Loucy (cell line): ENCODE results near the gene NAGPA.

Experiments used
- H2AFZ ChIP-seq: fragments of 200-600 bp; sonication (generic); 2 replicates; pipeline ENCODE4 v1.6.0; 2016; ENCODE audit warnings: antibody characterized with exemption, mild to moderate bottlenecking, low read length, moderate library complexity
- H3F3A ChIP-seq: fragments of 200-600 bp; 2 replicates; pipeline ENCODE4 v1.6.0; 2016; ENCODE audit warnings: antibody characterized with exemption, low read depth, mild to moderate bottlenecking
- H3K27me3 ChIP-seq: fragments of 200-600 bp; sonication (generic); 2 replicates; pipeline ENCODE4 v1.6.1; 2014; ENCODE audit warnings: low read length, mild to moderate bottlenecking; ENCODE audit not compliant: insufficient read depth, poor library complexity, severe bottlenecking
- H3K36me3 ChIP-seq: fragments of 200-600 bp; sonication (generic); 2 replicates; pipeline ENCODE4 v1.6.1; 2016; ENCODE audit warnings: low read length; ENCODE audit not compliant: insufficient read depth
- H3K4me1 ChIP-seq: fragments of 200-600 bp; sonication (generic); 2 replicates; pipeline ENCODE4 v1.5.1; 2014; ENCODE audit warnings: low read length, mild to moderate bottlenecking; ENCODE audit not compliant: insufficient read depth, poor library complexity, severe bottlenecking
- H3K4me2 ChIP-seq: fragments of 200-600 bp; sonication (generic); 2 replicates; pipeline ENCODE4 v1.6.0; 2014; ENCODE audit warnings: antibody characterized with exemption, low read length, low read depth, mild to moderate bottlenecking; ENCODE audit not compliant: poor library complexity, severe bottlenecking
- H3K4me3 ChIP-seq: fragments of 200-600 bp; sonication (generic); 2 replicates; pipeline ENCODE4 v1.5.1; 2014; ENCODE audit warnings: low read length, mild to moderate bottlenecking, mixed read lengths; ENCODE audit not compliant: poor library complexity, severe bottlenecking
- H3K79me2 ChIP-seq: fragments of 200-600 bp; sonication (generic); 2 replicates; pipeline ENCODE4 v1.6.1; 2014; ENCODE audit warnings: low read length; ENCODE audit not compliant: insufficient read depth
- H3K9ac ChIP-seq: fragments of 200-600 bp; sonication (generic); 2 replicates; pipeline ENCODE4 v1.6.0; 2014; ENCODE audit warnings: mild to moderate bottlenecking, low read depth, low read length, moderate library complexity; ENCODE audit not compliant: poor library complexity, severe bottlenecking
- H3K9me2 ChIP-seq: fragments of 200-600 bp; sonication (generic); replicated peaks from 2 replicates; pipeline ENCODE4 v1.6.1; 2016; ENCODE audit warnings: low read depth, low read length, mixed read lengths
- H3K9me3 ChIP-seq: fragments of 200-600 bp; sonication (generic); 2 replicates; pipeline ENCODE4 v1.6.1; 2014; ENCODE audit warnings: mild to moderate bottlenecking, antibody characterized with exemption, low read length, low read depth; ENCODE audit not compliant: insufficient read depth
- H4K20me1 ChIP-seq: fragments of 200-600 bp; sonication (generic); 2 replicates; pipeline ENCODE4 v1.6.0; 2014; ENCODE audit warnings: antibody characterized with exemption, low read length, mild to moderate bottlenecking; ENCODE audit not compliant: insufficient read depth, poor library complexity, severe bottlenecking
- EZH2phosphoT487 ChIP-seq: fragments of 200-600 bp; IDR thresholded peaks from 2 replicates; pipeline ENCODE4 v1.6.1; 2018; ENCODE audit warnings: antibody characterized with exemption, mild to moderate bottlenecking, moderate library complexity, borderline replicate concordance
- TF ChIP-seq, protein P1 (sequence below): fragments of 200-600 bp; sonication (generic); conservative IDR thresholded peaks from 2 replicates; pipeline ENCODE4 v1.5.1; 2014; ENCODE audit warnings: mild to moderate bottlenecking, antibody characterized with exemption, low read length

NAGPA gene

DNA sequence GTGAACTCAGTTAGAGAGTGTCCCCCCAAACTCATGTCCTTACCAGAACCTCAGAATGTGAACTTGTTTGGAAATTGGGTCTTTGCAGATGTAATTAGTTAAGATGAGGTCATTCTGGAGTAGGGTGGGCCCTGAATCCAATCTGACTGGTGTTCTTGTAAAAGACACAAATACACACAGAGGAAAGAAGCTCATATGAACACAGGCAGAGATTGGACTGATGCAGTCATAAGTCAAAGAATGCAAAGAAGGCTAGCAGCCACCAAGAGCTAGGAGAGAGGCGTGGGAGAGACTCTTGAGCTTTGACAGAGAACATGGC is 2.1 kb upstream of the NAGPA start:
- H4K20me1 ChIP-seq = no peaks in the 10 kb centered on the region
- TF ChIP-seq, protein P1, sequence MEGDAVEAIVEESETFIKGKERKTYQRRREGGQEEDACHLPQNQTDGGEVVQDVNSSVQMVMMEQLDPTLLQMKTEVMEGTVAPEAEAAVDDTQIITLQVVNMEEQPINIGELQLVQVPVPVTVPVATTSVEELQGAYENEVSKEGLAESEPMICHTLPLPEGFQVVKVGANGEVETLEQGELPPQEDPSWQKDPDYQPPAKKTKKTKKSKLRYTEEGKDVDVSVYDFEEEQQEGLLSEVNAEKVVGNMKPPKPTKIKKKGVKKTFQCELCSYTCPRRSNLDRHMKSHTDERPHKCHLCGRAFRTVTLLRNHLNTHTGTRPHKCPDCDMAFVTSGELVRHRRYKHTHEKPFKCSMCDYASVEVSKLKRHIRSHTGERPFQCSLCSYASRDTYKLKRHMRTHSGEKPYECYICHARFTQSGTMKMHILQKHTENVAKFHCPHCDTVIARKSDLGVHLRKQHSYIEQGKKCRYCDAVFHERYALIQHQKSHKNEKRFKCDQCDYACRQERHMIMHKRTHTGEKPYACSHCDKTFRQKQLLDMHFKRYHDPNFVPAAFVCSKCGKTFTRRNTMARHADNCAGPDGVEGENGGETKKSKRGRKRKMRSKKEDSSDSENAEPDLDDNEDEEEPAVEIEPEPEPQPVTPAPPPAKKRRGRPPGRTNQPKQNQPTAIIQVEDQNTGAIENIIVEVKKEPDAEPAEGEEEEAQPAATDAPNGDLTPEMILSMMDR = no peak
- no peaks in the 10 kb centered on the region for H3K27me3 ChIP-seq
- no peaks in the 10 kb centered on the region for H3K36me3 ChIP-seq
- H3K79me2 ChIP-seq = no peaks in the 10 kb centered on the region
- H3K4me3 ChIP-seq = no peak overlapping the region
- no peak overlapping the region for H3K9ac ChIP-seq
- no peaks in the 10 kb centered on the region for H3K9me3 ChIP-seq
- H2AFZ ChIP-seq = no peak overlapping the region
- no peaks in the 10 kb centered on the region for H3K9me2 ChIP-seq
- H3K4me1 ChIP-seq = no peaks in the 10 kb centered on the region
- H3F3A ChIP-seq = no peaks in the 10 kb centered on the region
- no peak overlapping the region for H3K4me2 ChIP-seq

DNA sequence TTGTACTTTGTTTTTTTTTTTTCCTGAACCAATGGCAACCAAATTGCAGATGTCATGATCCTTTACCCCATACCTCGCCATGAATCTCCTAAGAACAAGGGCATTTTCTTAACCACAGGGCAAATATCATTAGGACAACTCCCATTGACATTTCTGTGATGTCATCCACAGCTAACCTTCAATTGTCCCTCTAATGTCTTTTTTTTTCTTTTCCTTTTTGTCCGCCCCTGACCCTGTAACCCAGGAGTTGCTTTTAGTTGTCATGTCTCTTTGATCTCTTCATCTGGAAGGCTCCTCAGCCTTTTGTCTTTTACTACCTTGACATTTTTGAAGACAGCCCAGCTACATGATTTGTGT is 410 bp upstream of the NAGPA start:
- Histone ChIP-seq H3K9me3 (no peaks in the 10 kb centered on the region), H3K4me2 (peak overlapping the region; percentile 87), H3K4me1 (no peaks in the 10 kb centered on the region), H3K9me2 (no peaks in the 10 kb centered on the region), H3K9ac (peak overlapping the region; percentile 46), H3F3A (no peaks in the 10 kb centered on the region), H3K79me2 (no peaks in the 10 kb centered on the region), H4K20me1 (no peaks in the 10 kb centered on the region), H2AFZ (peak overlapping the region; percentile 96), H3K27me3 (no peaks in the 10 kb centered on the region), H3K36me3 (no peaks in the 10 kb centered on the region), H3K4me3 (peak overlapping the region; percentile 78)
- TF ChIP-seq, protein P1 = no peak
- no peak for TF ChIP-seq EZH2phosphoT487

DNA sequence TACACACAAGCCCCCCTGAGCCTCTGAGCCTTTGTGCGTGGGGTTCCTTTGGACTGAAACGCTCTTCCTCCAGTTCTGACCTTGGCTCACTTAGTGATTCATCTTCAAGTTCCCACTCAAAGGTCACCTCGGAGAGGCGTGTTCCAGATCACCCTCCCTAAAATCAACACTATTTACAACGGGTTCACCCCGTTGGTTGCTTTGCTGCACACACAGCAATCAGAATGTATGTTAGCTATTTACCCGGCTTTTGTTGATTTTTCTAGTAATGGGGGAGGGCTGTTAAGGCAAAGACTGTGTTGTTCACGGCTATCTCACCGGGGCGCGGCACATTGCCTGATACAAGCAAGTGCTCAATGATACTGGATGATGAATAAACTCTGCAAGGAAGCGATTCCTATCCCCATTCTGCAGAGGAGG is 977 bp downstream of the NAGPA start:
- Histone ChIP-seq H2AFZ (peak overlapping the region; percentile 96; the same call in 1 of the 2 replicates), H3K9ac (no peak overlapping the region)

More for the DNA sequence above, 977 bp downstream of the NAGPA start:
- H3K9me2 ChIP-seq = no peaks in the 10 kb centered on the region
- H4K20me1 ChIP-seq = no peaks in the 10 kb centered on the region
- peak overlapping the region; percentile 78 for H3K4me3 ChIP-seq
- H3K27me3 ChIP-seq = no peaks in the 10 kb centered on the region
- H3K4me2 ChIP-seq = peak overlapping the region; percentile 87
- no peaks in the 10 kb centered on the region for H3K79me2 ChIP-seq
- TF ChIP-seq, protein P1 = no peak
- TF ChIP-seq EZH2phosphoT487 = no peak
- no peaks in the 10 kb centered on the region for H3K9me3 ChIP-seq
- H3K36me3 ChIP-seq = no peaks in the 10 kb centered on the region
- no peaks in the 10 kb centered on the region for H3F3A ChIP-seq
- no peaks in the 10 kb centered on the region for H3K4me1 ChIP-seq
